ENCODE results near the gene ZNF530. TPM values are rescaled to one million over a fixed set of nuclear protein-coding genes. Genes with fewer than 3 reads are reported as not detected.

The ZNF530 gene
- total and polyA plus RNA-seq, 9 of the 15 experiments (the other 6 are each of a cell fraction or from before 2014, with no cell fraction given): 0.28 to 5.9 (median 4.0) TPM

DNA sequence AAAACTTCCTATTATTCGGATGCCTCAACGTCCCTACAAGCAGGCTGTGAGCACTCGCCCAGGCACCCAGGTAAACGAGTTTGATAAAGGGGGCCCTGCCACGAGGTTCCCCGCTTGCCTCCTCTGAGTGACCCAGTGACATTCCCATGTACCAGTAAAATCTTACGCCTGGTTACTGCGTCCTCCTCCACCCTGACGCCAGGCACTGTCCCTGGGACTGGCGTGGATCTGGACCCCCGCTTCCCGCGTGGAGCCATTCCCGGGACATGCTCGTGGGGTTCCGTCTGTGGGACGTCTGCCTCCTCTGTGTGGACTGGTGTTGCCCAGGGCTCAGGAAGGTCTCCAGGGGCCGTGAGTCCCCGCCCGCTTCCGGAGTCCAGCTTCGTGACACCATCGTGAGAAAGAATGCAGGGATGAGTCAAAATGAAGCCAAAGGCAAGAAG lies 39.6 kb upstream of the ZNF530 start:
- in situ Hi-C loops (cut with MboI) (no loop called here), intact Hi-C loops (cut with micrococcal nuclease) (no loop called here)
- peaks cover 11% of the 10 kb centered on the region; the same call in 2 of the 3 replicates for H3K36me3 ChIP-seq (ENCODE audit: control insufficient read depth, insufficient read depth, low read length)
- peak overlapping the region in 1 of 2 experiments; percentile 69; a peak in 1 of 4 replicates for H3K9ac ChIP-seq (ENCODE audit: insufficient read depth in 1 of 2, low read depth in 2 of 2, low read length in 2 of 2)
- DNase-seq (ENCODE audit: extremely low read depth in 1 of 4, low spot score in 3 of 4): no peak
- no peaks in the 10 kb centered on the region for H3K9me1 ChIP-seq (ENCODE audit: control insufficient read depth, insufficient read depth, low read length)
- no peaks in the 10 kb centered on the region; a peak in 1 of 5 replicates for H3K27me3 ChIP-seq (ENCODE audit: control insufficient read depth in 2 of 2, insufficient read depth in 2 of 2, low read length in 2 of 2)
- peak overlapping the region; percentile 94 for H2AFZ ChIP-seq (ENCODE audit: low read depth, low read length)
- POLR2A ChIA-PET: no interaction called here
- WGBS (ENCODE audit: insufficient coverage, low coverage, missing lambda C conversion rate): 16% methylated on average over 23 of the region's 23 CpGs
- BruUV-seq (replicated peaks): no TSS peak
- peaks cover 0 to 11% of the 10 kb centered on the region in 2 experiments; a peak in 2 of 5 replicates for H3K4me1 ChIP-seq (replicated peaks in 1 of 2; ENCODE audit: control insufficient read depth in 2 of 2, insufficient read depth in 2 of 2, low read length in 2 of 2)
- H3K4me2 ChIP-seq (ENCODE audit: insufficient read depth, low read length): peak overlapping the region; percentile 71
- peak overlapping the region; percentile 25; the same call in 1 of the 3 replicates for H3K27ac ChIP-seq (ENCODE audit: extremely low read depth, low read depth, low read length)
- H3K9me3 ChIP-seq (replicated peaks; ENCODE audit: control insufficient read depth, insufficient read depth, low read depth, low read length): 0 out of 2 replicates have a peak, but pooled peaks cover 2% of the 10 kb centered on the region
- no peak for FAIRE-seq
- H4K20me1 ChIP-seq (replicated peaks; ENCODE audit: control insufficient read depth, insufficient read depth, low read length): no peaks in the 10 kb centered on the region
- ATAC-seq: no peak
- H3K4me3 ChIP-seq: peak overlapping the region; percentile 88
- CTCF ChIA-PET (ENCODE audit: low intra/inter-chr PET ratio): no interaction called here
- TF ChIP-seq HIVEP1 (CRISPR knock-in tag; IDR thresholded peaks at IDR 0.05) (no peak), GABPA (tag; conservative IDR thresholded peaks at IDR 0.05; ENCODE audit: low read depth) (peak; percentile 56), NFIX (CRISPR knock-in tag; IDR thresholded peaks at IDR 0.05; ENCODE audit: low read depth) (no peak), EZH2 (IDR thresholded peaks at IDR 0.05; ENCODE audit: borderline replicate concordance, low read depth, low read length) (no peak), NRF1 (conservative IDR thresholded peaks at IDR 0.05 in 1 of 2, IDR thresholded peaks at IDR 0.05 in 1 of 2) (0 out of 4 replicates have a peak, but pooled peaks of 1 of the 2 experiments have one; percentile 5), NR1H2 (CRISPR knock-in tag; IDR thresholded peaks at IDR 0.05) (no peak), RFX1 (IDR thresholded peaks at IDR 0.05) (no peak), KDM5B (IDR thresholded peaks at IDR 0.05; ENCODE audit: insufficient replicate concordance, low read depth, low read length) (no peak), KLF1 (tag; IDR thresholded peaks at IDR 0.05) (0 out of 2 replicates have a peak, but pooled peaks have one; percentile 10), SRSF3 (IDR thresholded peaks at IDR 0.05; ENCODE audit: insufficient read depth, low read length) (no peak)
- TF ChIP-seq, protein P1, sequence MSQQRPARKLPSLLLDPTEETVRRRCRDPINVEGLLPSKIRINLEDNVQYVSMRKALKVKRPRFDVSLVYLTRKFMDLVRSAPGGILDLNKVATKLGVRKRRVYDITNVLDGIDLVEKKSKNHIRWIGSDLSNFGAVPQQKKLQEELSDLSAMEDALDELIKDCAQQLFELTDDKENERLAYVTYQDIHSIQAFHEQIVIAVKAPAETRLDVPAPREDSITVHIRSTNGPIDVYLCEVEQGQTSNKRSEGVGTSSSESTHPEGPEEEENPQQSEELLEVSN (IDR thresholded peaks at IDR 0.05; ENCODE audit: borderline replicate concordance in 1 of 2, extremely low read depth in 1 of 2, insufficient read depth in 1 of 2, insufficient read length in 1 of 2, low read depth in 1 of 2, low read length in 1 of 2, poor library complexity in 1 of 2, severe bottlenecking in 1 of 2): peak in 1 of 2 experiments; percentile 2
- TF ChIP-seq, protein P2, sequence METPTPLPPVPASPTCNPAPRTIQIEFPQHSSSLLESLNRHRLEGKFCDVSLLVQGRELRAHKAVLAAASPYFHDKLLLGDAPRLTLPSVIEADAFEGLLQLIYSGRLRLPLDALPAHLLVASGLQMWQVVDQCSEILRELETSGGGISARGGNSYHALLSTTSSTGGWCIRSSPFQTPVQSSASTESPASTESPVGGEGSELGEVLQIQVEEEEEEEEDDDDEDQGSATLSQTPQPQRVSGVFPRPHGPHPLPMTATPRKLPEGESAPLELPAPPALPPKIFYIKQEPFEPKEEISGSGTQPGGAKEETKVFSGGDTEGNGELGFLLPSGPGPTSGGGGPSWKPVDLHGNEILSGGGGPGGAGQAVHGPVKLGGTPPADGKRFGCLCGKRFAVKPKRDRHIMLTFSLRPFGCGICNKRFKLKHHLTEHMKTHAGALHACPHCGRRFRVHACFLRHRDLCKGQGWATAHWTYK (CRISPR knock-in tag; IDR thresholded peaks at IDR 0.05): no peak
- TF ChIP-seq, protein P3, sequence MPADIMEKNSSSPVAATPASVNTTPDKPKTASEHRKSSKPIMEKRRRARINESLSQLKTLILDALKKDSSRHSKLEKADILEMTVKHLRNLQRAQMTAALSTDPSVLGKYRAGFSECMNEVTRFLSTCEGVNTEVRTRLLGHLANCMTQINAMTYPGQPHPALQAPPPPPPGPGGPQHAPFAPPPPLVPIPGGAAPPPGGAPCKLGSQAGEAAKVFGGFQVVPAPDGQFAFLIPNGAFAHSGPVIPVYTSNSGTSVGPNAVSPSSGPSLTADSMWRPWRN (IDR thresholded peaks at IDR 0.05; ENCODE audit: low read depth): no peak
- TF ChIP-seq, protein P4, sequence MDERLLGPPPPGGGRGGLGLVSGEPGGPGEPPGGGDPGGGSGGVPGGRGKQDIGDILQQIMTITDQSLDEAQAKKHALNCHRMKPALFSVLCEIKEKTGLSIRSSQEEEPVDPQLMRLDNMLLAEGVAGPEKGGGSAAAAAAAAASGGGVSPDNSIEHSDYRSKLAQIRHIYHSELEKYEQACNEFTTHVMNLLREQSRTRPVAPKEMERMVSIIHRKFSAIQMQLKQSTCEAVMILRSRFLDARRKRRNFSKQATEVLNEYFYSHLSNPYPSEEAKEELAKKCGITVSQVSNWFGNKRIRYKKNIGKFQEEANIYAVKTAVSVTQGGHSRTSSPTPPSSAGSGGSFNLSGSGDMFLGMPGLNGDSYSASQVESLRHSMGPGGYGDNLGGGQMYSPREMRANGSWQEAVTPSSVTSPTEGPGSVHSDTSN (CRISPR knock-in tag; IDR thresholded peaks at IDR 0.05; ENCODE audit: low read depth): no peak
- TF ChIP-seq, protein P4 (tag; conservative IDR thresholded peaks at IDR 0.05; ENCODE audit: low read depth): no peak
- peaks cover 20% of the 10 kb centered on the region for H3K79me2 ChIP-seq (ENCODE audit: control insufficient read depth, insufficient read depth, low read length)

All from K562 (cell line).